Measurements from ENCODE around the gene GABRG2. TPM values are rescaled to one million over a fixed set of nuclear protein-coding genes. Genes with fewer than 3 reads are reported as not detected.
"Not testable (repeated sequence)": the region's sequence is repeated elsewhere in the genome, so short reads cannot be mapped to it uniquely, and the experiment has no call there.

The GABRG2 gene
- not detected for total RNA-seq

DNA sequence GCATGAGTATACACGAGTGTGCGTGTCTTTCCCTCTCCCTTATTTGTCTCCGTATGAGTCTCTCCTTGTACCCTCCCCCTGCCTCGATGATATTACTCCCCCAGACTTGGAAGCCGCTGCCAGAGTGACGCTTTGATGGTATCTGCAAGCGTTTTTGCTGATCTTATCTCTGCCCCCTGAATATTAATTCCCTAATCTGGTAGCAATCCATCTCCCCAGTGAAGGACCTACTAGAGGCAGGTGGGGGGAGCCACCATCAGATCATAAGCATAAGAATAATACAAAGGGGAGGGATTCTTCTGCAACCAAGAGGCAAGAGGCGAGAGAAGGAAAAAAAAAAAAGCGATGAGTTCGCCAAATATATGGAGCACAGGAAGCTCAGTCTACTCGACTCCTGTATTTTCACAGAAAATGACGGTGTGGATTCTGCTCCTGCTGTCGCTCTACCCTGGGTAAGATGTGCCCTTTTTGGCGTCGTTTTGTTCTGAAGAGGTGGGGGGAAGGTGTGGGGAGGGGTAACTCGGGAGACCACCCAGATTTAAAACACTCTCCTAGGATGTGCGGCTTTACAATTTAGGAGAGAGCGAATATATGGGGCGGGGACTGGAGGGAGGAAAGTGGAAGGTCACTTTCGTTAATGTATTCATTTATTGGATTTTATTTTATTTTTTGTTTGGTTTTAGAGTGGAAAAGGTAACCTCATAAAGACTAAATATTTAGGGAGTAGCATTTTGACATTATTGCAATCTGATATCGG lies at the start of gene GABRG2:
Gene GABRG2, plus strand, starts transcription at position 119 of the 757 bp plus-strand sequence. Its CDS starts 227 bp downstream, at position 346.
- intact Hi-C loops (cut with DNase I), result no loop called here
- ATAC-seq, result no peak

DNA sequence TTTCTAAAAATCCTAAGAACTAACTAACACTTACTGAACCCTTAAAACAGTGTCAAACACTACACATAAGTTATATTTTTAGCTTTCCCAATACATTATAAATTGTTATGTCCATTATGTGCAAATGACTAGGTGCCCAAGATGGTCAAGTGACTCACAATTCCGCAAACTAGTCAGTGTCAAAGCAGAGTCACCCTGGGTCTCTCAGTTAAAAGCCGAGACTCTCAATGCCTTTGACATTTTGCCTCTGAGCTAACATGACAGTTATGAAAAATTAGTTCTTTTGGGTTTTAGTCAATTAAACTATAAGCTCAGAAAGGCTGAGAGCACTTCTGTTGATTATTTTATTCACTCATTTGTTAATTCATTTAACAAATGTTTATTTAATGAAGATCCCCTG lies 42.3 kb upstream of the GABRG2 start:
- intact Hi-C loops (cut with DNase I), result no loop called here
- DNase-seq (ENCODE audit: low spot score) (no peak), ATAC-seq (no peak)

More for the DNA sequence above, at the start of gene GABRG2:
- DNase-seq (ENCODE audit: low spot score), result no peak

- intact Hi-C loops (cut with DNase I), result no loop called here
- ATAC-seq (no peak), DNase-seq (ENCODE audit: low spot score) (no peak)
Observed at GRCh38 chr5:162026803-162027202, 40.8 kb upstream of the GABRG2 start.

DNA sequence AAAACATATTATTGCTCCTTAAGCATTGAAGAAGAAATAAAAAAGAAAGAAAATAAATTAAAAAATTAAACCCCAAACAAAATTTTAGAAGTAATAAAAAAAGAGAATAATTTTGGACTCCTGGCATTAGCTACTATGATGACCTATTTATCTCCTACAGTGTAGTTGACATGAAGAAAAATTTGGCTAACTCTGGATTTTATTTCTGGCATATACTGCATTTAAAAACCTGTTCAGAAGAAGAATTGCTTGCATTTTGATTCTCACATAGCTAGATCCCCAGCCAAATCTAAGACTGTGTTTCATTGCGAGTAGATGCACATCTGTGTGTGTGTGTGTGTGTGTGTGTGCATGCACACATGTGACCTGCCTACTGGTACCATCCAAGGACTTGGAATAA lies 30.1 kb upstream of the GABRG2 start:
- no peak for DNase-seq (ENCODE audit: low spot score)
- intact Hi-C loops (cut with DNase I), result no loop called here
- ATAC-seq, result no peak

DNA sequence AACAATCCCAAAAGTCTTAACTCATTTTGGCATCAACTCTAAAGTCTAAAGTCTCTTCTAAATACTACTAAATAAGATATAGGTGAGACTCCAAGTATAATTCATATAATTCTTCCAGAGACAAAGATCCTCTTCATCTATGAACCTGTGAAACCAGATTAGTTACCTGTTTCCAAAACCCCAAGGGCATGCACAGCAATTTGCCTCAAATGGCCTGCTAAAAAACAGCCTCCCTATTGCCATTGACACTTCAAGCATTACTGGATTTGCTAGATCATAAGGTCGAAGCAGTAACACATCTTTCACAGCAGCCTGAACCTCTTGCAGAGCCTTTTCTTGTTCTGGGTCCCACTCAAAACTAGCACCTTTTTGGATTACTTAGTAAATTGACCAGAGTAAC lies 20.3 kb upstream of the GABRG2 start:
- intact Hi-C loops (cut with DNase I), result no loop called here
- DNase-seq (ENCODE audit: low spot score) (no peak), ATAC-seq (no peak)

- intact Hi-C loops (cut with DNase I), result no loop called here
- DNase-seq (ENCODE audit: low spot score) (no peak), ATAC-seq (no peak)
Observed at GRCh38 chr5:162052676-162053075, 14.9 kb upstream of the GABRG2 start.

DNA sequence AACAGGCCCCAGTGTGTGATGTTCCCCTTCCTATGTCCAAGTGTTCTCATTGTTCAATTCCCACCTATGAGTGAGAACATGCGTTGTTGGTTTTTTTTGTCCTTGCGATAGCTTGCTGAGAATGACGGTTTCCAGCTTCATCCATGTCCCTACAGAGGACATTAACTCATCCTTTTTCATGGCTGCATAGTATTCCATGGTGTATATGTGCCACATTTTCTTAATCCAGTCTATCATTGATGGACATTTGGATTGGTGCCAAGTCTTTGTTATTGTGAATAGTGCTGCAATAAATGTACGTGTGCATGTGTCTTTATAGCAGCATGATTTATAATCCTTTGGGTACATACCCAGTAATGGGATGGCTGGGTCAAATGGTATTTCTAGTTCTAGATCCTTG lies 12.5 kb upstream of the GABRG2 start:
- DNase-seq (ENCODE audit: low spot score); intact Hi-C loops (cut with DNase I); ATAC-seq: not testable (repeated sequence)

DNA sequence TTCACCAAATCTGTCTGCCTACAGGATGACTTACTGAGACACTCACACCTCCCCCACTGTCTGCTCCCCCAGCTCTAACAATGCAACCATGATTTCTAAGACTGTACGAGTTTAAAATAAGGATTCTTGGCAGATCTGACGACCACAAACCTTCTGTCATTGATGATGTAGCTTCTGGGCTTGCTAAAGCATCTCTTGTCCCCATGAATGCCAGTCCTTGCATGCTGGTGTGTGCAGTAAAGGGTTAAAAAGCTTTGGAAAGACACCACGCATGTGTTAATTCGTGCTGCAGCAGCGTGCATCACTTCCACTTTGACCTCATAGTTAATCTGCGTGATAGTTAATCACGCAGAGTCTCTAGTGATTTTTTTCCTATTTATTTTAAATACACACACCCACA lies 411 bp upstream of the GABRG2 start:
- intact Hi-C loops (cut with DNase I), result no loop called here
- ATAC-seq (no peak), DNase-seq (ENCODE audit: low spot score) (no peak)

GRCh38 chr5:162068412-162068811 lies 839 bp downstream of the GABRG2 start:
- intact Hi-C loops (cut with DNase I), result no loop called here
- DNase-seq (ENCODE audit: low spot score) (no peak), ATAC-seq (no peak)

- no peak for DNase-seq (ENCODE audit: low spot score)
- ATAC-seq, result no peak
- intact Hi-C loops (cut with DNase I), result no loop called here
Observed at GRCh38 chr5:162068936-162069335, 1.4 kb downstream of the GABRG2 start.

DNA sequence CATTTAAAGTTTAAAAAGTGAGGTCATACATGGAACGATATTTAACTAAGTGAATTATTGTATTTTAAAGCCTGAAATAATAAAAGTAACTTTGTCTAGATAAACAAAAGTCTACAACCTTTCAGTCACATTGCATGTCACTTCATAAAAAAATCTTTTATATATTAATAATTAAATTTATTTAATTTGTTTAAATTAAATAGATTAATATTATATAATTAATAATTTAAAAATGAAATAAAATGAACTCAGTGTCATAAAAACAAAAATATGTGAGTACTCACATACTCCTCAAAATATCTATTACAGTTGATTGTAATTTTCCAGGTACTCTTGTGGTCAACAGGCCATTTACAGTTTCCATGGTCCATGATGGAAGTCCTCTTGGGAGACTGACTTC lies 11.2 kb downstream of the GABRG2 start:
- ATAC-seq, result no peak
- DNase-seq (ENCODE audit: low spot score), result no peak
- intact Hi-C loops (cut with DNase I), result no loop called here

- intact Hi-C loops (cut with DNase I), result no loop called here
- ATAC-seq (no peak), DNase-seq (ENCODE audit: low spot score) (no peak)
Observed at GRCh38 chr5:162091336-162091735, 23.8 kb downstream of the GABRG2 start.

- DNase-seq (ENCODE audit: low spot score) (no peak), ATAC-seq (no peak)
- intact Hi-C loops (cut with DNase I), result no loop called here
Observed at GRCh38 chr5:162096448-162096847, 28.9 kb downstream of the GABRG2 start.

DNA sequence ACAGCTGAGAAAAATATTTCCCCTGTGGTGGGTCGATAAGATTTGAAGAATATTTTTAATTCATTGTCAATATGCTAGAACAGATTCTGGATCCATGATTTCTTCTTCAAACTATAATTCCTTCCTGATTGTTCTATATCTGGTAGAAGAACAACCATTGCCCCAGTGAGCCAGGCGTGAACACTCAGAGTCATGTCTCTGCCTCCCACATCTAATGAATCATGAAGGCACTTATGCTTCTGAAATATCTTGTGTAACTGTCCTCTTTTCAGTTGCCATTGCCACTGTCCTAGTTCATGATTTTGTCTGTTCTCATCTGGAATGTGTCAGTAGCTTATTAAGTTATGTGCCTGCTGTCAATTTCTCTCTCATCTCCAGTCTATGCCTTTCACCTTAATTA lies 40.0 kb downstream of the GABRG2 start:
- DNase-seq (ENCODE audit: low spot score), result no peak
- ATAC-seq, result no peak
- intact Hi-C loops (cut with DNase I), result no loop called here

- no peak for DNase-seq (ENCODE audit: low spot score)
- intact Hi-C loops (cut with DNase I), result no loop called here
- ATAC-seq, result no peak
Observed at GRCh38 chr5:162119801-162120200, 52.2 kb downstream of the GABRG2 start.

DNA sequence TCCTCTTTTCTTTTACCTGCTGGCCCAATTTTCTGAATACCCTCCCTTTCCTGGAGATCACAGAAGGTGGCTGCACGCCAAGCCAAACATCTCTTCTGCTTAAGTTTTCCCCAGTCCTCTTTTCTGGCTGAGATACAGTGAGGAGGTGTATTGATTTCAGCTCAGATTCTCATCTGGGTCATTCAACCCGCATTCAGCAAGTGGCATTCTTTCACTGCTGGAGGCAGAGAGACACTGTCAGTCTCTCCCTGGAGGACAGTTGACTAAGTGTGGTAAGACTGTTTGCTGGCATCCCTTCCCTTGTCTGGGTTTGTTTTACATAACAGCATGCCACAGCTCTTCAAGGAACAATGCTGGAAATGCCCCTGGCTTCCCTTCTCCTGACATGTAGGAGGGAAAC lies 60.5 kb downstream of the GABRG2 start:
- intact Hi-C loops (cut with DNase I), result no loop called here
- no peak for ATAC-seq
- DNase-seq (ENCODE audit: low spot score), result no peak

GRCh38 chr5:162132348-162132747 lies 64.8 kb downstream of the GABRG2 start:
- no peak for ATAC-seq

DNA sequence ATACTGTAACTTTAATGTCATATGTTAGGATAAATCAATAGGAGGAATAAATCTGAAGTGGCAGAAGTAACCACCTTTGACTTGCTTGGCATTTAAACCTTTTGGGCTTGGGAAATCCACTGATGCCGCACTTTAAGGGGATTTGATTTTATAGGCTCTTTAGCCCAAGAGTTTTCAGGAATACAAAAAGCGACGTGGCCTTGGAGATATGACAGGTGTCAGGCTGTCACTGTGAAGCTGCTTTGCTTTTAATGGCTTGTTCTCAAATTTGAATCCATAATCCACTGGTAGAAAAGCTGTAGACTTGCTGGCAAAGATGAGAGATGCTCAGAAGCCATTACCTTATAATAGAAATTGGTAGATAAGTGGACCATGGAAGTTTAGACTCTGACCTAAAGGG lies 71.6 kb downstream of the GABRG2 start:
- intact Hi-C loops (cut with DNase I), result no loop called here
- DNase-seq (ENCODE audit: low spot score) (no peak), ATAC-seq (no peak)

More at GRCh38 chr5:162132348-162132747, 64.8 kb downstream of the GABRG2 start:
- intact Hi-C loops (cut with DNase I), result no loop called here
- DNase-seq (ENCODE audit: low spot score), result no peak

- intact Hi-C loops (cut with DNase I), result no loop called here
- ATAC-seq (no peak), DNase-seq (ENCODE audit: low spot score) (no peak)
Observed at GRCh38 chr5:162154242-162154641, 86.7 kb downstream of the GABRG2 start.

DNA sequence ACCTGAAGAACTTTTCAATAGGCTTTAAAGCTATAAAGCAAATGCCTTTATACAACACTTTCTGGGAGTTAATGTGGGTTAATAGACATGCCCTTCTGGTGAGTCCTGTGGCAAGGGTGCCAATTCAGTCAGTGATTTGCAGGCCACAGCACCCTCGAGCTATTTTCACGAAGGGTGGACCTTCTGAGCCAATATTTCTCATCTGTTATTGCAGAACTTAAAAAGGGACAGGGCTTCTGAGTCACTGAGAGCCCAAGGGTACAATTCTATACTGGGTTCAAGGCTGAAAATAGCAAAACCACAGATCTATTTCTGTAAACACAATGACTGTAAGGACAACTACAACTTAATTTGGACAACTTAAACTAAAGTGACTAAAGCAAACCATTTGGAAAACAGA lies 92.8 kb downstream of the GABRG2 start:
- intact Hi-C loops (cut with DNase I), result no loop called here
- no peak for DNase-seq (ENCODE audit: low spot score)
- no peak for ATAC-seq

DNA sequence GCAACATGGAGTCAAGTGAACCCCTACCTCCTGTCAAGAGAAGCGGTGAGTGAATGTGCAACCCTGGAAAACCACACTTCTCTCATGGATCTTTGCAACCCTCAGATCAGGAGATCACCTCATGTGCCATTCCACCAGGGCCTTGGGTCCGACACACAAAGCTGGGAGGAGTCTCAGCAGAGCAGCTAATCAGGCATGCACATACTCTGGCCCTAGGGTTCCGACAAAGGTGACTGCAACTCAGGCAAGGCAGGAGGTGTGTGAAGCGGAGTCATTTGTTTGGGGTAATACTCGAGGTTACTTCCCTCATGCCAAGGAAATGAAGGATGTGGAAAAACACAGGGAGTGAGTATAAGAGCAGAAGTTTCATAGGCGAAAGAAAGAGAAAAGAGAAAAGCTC lies 96.1 kb downstream of the GABRG2 start:
- intact Hi-C loops (cut with DNase I), result no loop called here
- DNase-seq (ENCODE audit: low spot score) (no peak), ATAC-seq (no peak)

All from sciatic nerve (tissue), 2 donors.